ENCODE measurements around the gene SPEG. TPM values are rescaled to one million over a fixed set of nuclear protein-coding genes. Genes with fewer than 3 reads are reported as not detected.

SPEG gene
- total RNA-seq, 1 experiment from 2014 or later = 30.7 TPM

- H3K79me2 ChIP-seq (ENCODE audit: low read length) = no peaks in the 10 kb centered on the region
- no peak overlapping the region for H3K27ac ChIP-seq (ENCODE audit: low read length)
- H3K9ac ChIP-seq (ENCODE audit: low read length) = no peak overlapping the region
- no peaks in the 10 kb centered on the region for H3K9me2 ChIP-seq (replicated peaks; ENCODE audit: low read length)
- H3K36me3 ChIP-seq (ENCODE audit: low read depth, low read length) = no peaks in the 10 kb centered on the region
- 0 out of 2 replicates have a peak, but pooled peaks cover 4% of the 10 kb centered on the region for H3K4me1 ChIP-seq (ENCODE audit: insufficient read depth, low read length)
- H3K4me3 ChIP-seq (ENCODE audit: low read length) = no peak overlapping the region
- peak overlapping the region; percentile 46 for H3K4me2 ChIP-seq (ENCODE audit: low read length)
- intact Hi-C loops (cut with micrococcal nuclease) = loop anchor here (1.0 kb wide), 1 partner anchor 54 kb away; no protein-coding TSS in a partner anchor
- no TSS peak for BruUV-seq (replicated peaks)
- H3F3A ChIP-seq (ENCODE audit: low read length, unreplicated experiment) = no peaks in the 10 kb centered on the region
- CTCF ChIA-PET = interaction anchor here (0.5 to 1.2 kb wide), 6 partner anchors 23 to 500 kb away, joined by 3 to 7 read pairs (median 4); partner anchors contain the start of gene GMPPA
- no peak overlapping the region for H2AFZ ChIP-seq (ENCODE audit: low read length)
- POLR2A ChIA-PET (ENCODE audit: unreplicated experiment) = interaction anchor here (0.6 to 0.8 kb wide), 2 partner anchors 23 to 24 kb away, joined by 3 to 9 read pairs; partner anchors contain the start of gene GMPPA
- ATAC-seq (peak; percentile 79), DNase-seq (peak; percentile 76)
- no peaks in the 10 kb centered on the region for H4K20me1 ChIP-seq (ENCODE audit: low read length)
- no peaks in the 10 kb centered on the region for H3K27me3 ChIP-seq (ENCODE audit: low read length)
- no peaks in the 10 kb centered on the region for H3K9me3 ChIP-seq (ENCODE audit: low read length)
- TF ChIP-seq CTCF (conservative IDR thresholded peaks at IDR 0.05; ENCODE audit: low read depth, low read length) (peak; percentile 95), EZH2phosphoT487 (IDR thresholded peaks at IDR 0.05; ENCODE audit: borderline replicate concordance, low read length) (no peak)
These were observed 41.3 kb downstream of the SPEG start for GRCh38 chr2:219475697-219476651.

GRCh38 chr2:219476652-219477151, 42.1 kb downstream of the SPEG start:
- Histone ChIP-seq H4K20me1 (ENCODE audit: low read length) (no peaks in the 10 kb centered on the region), H3K9me2 (replicated peaks; ENCODE audit: low read length) (no peaks in the 10 kb centered on the region), H3K79me2 (ENCODE audit: low read length) (no peaks in the 10 kb centered on the region), H3K4me1 (ENCODE audit: insufficient read depth, low read length) (0 out of 2 replicates have a peak, but pooled peaks cover 4% of the 10 kb centered on the region), H3K27ac (ENCODE audit: low read length) (no peak overlapping the region), H3K36me3 (ENCODE audit: low read depth, low read length) (no peaks in the 10 kb centered on the region), H3F3A (ENCODE audit: low read length, unreplicated experiment) (no peaks in the 10 kb centered on the region), H3K9ac (ENCODE audit: low read length) (no peak overlapping the region), H3K27me3 (ENCODE audit: low read length) (no peaks in the 10 kb centered on the region), H3K4me2 (ENCODE audit: low read length) (peak overlapping the region; percentile 46), H2AFZ (ENCODE audit: low read length) (no peak overlapping the region), H3K9me3 (ENCODE audit: low read length) (no peaks in the 10 kb centered on the region), H3K4me3 (ENCODE audit: low read length) (no peak overlapping the region)
- ATAC-seq (no peak), DNase-seq (no peak)
- intact Hi-C loops (cut with micrococcal nuclease) = loop anchor here (1.0 kb wide), 1 partner anchor 54 kb away; no protein-coding TSS in a partner anchor
- CTCF ChIA-PET = interaction anchor here (0.6 to 1.2 kb wide), 3 partner anchors 53 to 500 kb away, joined by 3 to 5 read pairs (median 3); no protein-coding TSS in a partner anchor
- POLR2A ChIA-PET (ENCODE audit: unreplicated experiment) = interaction anchor here (0.6 kb wide), 1 partner anchor 22 kb away, joined by 9 read pairs; the partner anchor contains the start of gene GMPPA
- TF ChIP-seq EZH2phosphoT487 (IDR thresholded peaks at IDR 0.05; ENCODE audit: borderline replicate concordance, low read length) = no peak
- no peak for TF ChIP-seq CTCF (conservative IDR thresholded peaks at IDR 0.05; ENCODE audit: low read depth, low read length)
- TF ChIP-seq EZH2 (IDR thresholded peaks at IDR 0.05; ENCODE audit: low read length, unreplicated experiment) = no peak
- no TSS peak for BruUV-seq (replicated peaks)

Data from PC-3 (cell line).